Omental fat pad (tissue), 4 donors: ENCODE data around the gene ERC2. TPM values are rescaled to one million over a fixed set of nuclear protein-coding genes. Genes with fewer than 3 reads are reported as not detected.

Experiments
- ATAC-seq: fragments of 150-250 bp; one replicate; pipeline ENCODE4 v1.9.1; 2016; ENCODE audit warnings: mild to moderate bottlenecking, moderate library complexity; ENCODE audit not compliant: low FRiP score
- DNase-seq: peaks from one replicate; pipeline ENCODE4 v3.0.0-alpha.2; 2019; ENCODE audit warnings: low spot score
- total RNA-seq, 4 donors: library from RNA; depleted of rRNA; stranded (reverse); fragments of >200 nt; gene quantifications; one replicate each; pipeline ENCODE4 v1.1.0, GENCODE V29; 2016
- TF ChIP-seq, protein P1 (sequence below), 3 donors: fragments of 450-650 bp; IDR thresholded peaks; one replicate each; pipeline ENCODE4 v1.5.1; 2016 to 2017; ENCODE audit warnings: antibody characterized with exemption in 3 of 3, mild to moderate bottlenecking in 3 of 3, moderate library complexity in 2 of 3

ERC2 gene
- total RNA-seq, 4 donors from 2014 or later, result 0.75 to 4.2 (median 2.3) TPM; not detected in 1

GRCh38 chr3:55658270-55658669 lies 810.0 kb downstream of the ERC2 start:
- DNase-seq (no peak), ATAC-seq (no peak)
- TF ChIP-seq, protein P1, sequence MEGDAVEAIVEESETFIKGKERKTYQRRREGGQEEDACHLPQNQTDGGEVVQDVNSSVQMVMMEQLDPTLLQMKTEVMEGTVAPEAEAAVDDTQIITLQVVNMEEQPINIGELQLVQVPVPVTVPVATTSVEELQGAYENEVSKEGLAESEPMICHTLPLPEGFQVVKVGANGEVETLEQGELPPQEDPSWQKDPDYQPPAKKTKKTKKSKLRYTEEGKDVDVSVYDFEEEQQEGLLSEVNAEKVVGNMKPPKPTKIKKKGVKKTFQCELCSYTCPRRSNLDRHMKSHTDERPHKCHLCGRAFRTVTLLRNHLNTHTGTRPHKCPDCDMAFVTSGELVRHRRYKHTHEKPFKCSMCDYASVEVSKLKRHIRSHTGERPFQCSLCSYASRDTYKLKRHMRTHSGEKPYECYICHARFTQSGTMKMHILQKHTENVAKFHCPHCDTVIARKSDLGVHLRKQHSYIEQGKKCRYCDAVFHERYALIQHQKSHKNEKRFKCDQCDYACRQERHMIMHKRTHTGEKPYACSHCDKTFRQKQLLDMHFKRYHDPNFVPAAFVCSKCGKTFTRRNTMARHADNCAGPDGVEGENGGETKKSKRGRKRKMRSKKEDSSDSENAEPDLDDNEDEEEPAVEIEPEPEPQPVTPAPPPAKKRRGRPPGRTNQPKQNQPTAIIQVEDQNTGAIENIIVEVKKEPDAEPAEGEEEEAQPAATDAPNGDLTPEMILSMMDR (IDR thresholded peaks at IDR 0.05), result no peak

- TF ChIP-seq, protein P1 (IDR thresholded peaks at IDR 0.05), result no peak
- DNase-seq (no peak), ATAC-seq (no peak)
Observed at GRCh38 chr3:55655544-55655943, 812.7 kb downstream of the ERC2 start.

DNA sequence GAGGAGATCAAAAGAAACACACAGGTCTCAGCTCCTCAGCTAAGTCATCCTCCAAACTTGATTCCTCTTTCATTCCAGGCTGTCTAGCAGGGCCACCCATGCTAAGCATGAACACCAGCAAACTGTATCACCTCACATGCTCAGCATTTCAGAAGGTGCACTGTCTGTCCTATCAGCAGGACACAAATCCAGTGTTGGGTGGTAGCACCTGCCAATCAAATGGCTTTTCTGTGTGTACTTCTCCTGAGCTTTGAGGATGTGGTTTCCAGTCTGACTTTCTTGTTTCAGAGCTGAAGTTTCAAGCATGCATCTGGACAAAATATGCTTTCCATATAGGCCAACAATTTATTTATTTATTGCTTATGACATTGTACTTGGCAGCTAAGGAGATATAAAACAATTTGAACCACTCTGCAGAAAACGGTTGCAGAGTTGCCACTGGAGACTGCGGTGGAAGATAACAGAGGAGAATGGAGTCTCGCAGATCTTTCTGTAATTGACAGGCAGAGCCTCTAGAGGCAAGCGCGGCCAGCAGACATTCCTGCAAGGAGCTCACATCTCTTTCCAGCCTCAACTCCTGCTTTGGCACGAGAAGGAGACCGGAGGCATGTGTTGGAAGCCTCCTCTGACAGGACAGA lies 814.0 kb downstream of the ERC2 start:
- DNase-seq (no peak), ATAC-seq (no peak)
- TF ChIP-seq, protein P1 (IDR thresholded peaks at IDR 0.05), result no peak

- no peak for DNase-seq
- no peak for ATAC-seq
- TF ChIP-seq, protein P1 (IDR thresholded peaks at IDR 0.05), result no peak
Observed at GRCh38 chr3:55651011-55651410, 817.3 kb downstream of the ERC2 start.

GRCh38 chr3:55650011-55650410 lies 818.3 kb downstream of the ERC2 start:
- ATAC-seq (no peak), DNase-seq (no peak)
- TF ChIP-seq, protein P1 (IDR thresholded peaks at IDR 0.05), result no peak

DNA sequence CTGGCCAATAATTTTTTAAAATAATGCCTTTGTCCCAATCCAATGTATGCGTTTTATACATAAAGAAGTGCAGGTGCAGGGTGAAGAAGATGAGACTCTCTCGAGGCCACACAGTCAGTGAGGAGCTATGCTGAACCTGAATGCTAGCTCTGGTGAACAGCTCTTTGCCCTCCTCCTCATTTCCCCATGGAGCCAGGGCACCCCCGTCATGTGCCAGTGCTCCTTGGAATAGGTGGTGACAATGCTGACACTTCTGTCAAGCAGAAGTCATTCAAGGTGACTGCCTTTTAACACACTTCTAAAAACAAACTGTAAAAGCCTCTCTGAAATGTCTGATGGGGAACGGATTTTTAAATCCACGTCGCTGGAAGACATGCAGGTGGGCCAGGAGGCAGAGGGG lies 818.7 kb downstream of the ERC2 start:
- ATAC-seq (no peak), DNase-seq (no peak)
- TF ChIP-seq, protein P1 (IDR thresholded peaks at IDR 0.05), result no peak

DNA sequence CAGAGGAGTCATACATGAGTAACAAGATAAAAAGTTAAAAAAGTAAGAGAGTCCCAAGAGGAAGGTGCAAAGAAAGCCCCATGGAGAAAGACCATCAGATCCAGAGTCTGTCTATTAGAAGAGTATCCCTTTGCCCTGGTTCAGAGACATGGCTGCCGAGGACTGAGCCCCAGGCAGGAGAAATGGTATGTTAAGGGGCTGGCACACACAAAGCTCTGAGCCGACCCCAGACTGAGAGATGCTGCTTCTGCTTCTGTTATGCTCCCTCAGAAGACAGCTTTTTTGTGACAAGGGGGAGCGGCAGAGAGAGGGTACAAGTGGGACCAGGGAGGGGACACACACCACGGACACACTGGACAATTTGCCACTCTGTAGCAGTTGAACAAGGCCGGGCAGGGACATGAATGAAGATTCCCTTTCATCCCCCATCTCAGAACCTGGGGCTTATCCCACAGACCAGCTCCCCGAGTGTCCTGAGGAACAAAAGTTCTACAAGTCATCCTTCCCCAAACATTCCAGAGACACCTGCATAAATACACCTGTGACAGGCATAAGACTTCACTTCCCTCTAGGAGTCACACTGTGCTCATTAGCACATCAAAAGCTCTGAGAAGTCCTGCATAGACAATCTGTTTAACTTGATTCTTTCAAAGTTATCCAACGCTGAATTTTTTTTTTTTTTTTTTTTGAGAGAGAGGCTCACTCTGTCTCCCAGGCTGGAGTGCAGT lies 819.5 kb downstream of the ERC2 start:
- DNase-seq (no peak), ATAC-seq (no peak)
- TF ChIP-seq, protein P1 (IDR thresholded peaks at IDR 0.05), result no peak
